HG03565 (cell line): ENCODE results near the gene KRT8.
A peak's percentile ranks its signal among the peaks of the same experiment; 100 is the strongest.

Source experiments
- ATAC-seq: cut with Tn5 transposase; IDR thresholded peaks from one replicate; pipeline ENCODE4 v1.9.1; 2021; ENCODE audit warnings: mild to moderate bottlenecking, moderate library complexity; ENCODE audit not compliant: unreplicated experiment

The KRT8 gene

DNA sequence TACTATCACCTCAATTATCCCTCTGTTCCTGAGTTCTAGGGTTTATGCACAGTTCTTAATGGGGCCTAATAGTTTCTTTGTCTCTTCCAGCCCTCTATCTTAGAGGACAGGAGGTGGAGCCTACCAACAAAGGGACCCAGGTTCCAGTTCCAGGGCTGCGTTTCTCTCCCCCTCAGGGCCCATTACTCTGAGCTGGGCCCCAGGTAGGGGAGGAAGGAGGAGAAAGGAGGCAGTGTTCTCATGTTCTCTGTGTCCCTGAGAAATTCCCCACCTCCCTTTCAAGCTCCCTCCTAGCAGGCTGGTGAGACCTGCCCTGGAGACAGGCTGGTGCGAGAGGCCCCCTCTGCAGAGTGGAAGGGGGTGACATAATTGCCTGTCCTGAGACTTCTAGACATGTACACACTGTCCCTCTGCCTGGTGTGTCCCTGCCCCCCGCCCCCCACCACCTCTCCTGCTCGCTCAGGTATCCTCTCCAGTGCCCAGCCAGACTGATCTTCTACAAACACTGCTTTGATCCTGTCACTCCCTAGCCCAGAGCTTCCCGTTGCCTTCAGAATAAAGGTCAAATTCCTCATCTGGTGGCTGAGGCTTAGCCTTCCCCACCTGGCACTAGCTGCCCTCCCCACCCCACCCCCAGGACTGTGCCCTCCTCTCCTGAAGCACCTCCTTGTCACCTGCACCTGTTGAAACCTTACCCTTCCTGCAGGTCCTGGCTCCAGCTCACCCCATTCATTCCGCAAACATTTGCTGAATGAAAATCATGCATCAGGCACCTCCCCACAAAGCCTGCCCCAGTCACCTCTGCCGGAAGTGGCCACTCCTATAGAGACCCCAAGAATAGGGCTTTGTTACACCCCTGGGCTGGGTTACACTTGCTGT is 21.1 kb upstream of the KRT8 start:
- no peak for ATAC-seq

GRCh38 chr12:52924764-52925716 is 20.2 kb upstream of the KRT8 start:
- ATAC-seq: no peak

GRCh38 chr12:52921488-52922165 is 16.8 kb upstream of the KRT8 start:
- no peak for ATAC-seq

- ATAC-seq: no peak
These were observed 16.1 kb upstream of the KRT8 start for GRCh38 chr12:52920937-52921336.

GRCh38 chr12:52918784-52919183 is 13.9 kb upstream of the KRT8 start:
- no peak for ATAC-seq

DNA sequence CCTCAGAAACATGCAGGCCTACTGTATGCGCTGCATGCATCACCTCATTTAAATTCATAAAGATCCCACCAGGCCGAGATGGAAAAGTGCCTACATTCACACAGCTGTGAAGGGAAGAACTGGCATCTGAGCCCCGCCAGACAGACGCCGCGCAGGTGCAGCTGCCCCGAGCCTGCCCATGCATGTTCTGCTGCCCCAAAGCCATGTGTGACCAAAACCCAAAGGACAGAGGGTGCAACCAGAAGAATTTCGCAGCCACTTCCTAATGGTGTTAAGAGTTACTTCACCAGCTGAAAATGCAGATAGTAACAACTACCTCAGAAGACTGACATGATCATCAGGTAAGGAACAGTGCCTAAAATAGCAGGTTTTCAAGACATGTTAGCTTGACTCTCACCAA is 13.5 kb upstream of the KRT8 start:
- ATAC-seq: no peak

GRCh38 chr12:52917800-52918199 is 12.9 kb upstream of the KRT8 start:
- no peak for ATAC-seq

DNA sequence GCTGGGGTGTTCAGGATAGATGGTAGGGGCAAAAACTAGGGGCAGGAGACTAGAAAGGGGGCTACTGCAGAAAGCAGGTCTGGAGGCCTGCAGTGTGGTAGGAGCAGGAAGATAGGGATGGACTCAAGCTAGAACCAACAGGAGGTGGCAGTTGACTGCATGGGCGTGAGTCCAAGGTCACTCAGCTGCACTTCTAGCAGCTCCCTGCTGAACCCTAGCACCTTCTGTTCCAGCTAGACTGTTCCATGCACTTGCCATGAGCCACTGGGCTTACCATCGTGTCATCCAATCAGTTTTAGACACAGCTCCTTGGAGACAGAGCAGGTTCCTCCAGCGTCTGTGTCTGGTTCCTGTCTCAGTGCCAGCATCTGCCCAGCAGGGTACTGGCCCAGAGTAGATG is 11.3 kb upstream of the KRT8 start:
- no peak for ATAC-seq

DNA sequence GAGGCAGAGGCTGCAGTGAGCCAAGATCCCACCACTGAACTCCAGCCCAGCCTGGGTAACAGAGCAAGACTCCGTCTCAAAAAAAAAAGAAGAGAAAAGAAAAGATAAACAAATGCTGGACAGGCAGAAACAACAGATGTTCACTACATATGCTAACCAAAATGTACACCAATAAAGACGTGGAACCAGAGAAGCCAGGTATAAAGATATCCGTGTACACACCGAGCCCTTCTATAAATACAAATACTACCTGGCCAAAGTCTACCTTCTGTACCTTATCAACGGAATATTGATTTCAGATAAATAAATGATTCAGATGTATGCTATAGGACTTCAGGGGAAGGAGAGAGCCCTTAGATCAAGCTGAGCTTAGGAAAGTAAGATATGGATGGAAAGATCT is 10.8 kb upstream of the KRT8 start:
- no peak for ATAC-seq

GRCh38 chr12:52914576-52915121 is 9.8 kb upstream of the KRT8 start:
- ATAC-seq: no peak

GRCh38 chr12:52913431-52913821 is 8.6 kb upstream of the KRT8 start:
- ATAC-seq: no peak

- no peak for ATAC-seq
These were observed 8.0 kb upstream of the KRT8 start for GRCh38 chr12:52912711-52913430.

GRCh38 chr12:52910248-52910883 is 5.5 kb upstream of the KRT8 start:
- no peak for ATAC-seq

DNA sequence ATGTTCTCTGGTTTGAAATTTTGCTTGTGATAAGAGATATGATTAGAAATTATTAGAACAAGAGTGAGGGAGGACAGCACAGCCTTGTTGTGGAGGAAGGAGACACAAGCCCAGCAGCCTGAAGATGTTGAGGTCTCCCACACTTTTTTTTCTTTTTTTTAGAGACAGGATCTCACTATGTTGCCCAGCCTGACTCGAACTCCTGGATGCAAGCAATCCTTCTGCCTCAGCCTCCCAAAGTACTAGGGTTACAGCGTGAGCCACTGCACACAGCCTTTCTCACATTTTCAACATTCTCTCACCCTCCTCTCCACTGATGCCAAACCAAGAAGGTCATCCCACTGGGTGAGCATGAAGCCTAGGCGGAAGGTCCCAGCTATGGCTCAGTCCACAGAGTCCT is 4.9 kb upstream of the KRT8 start:
- no peak for ATAC-seq

DNA sequence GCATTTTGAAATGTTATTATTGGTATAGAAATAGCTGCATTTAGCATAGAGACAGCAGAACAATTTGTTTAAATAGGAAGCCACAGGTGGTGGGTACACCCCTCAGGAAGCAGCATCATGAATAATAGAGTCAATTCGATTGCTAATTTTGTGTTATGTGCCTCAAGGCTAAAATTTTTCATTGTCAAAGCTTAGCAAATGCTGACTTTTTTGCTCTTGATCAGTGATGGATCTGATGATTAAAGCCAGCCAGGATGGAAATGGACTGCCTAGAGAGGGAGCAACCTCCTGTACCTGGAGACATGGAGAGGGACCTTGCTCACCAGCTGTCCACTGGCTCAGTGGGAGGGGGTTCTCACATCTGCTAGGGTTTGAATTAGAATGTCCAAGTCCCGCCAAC is 4.5 kb upstream of the KRT8 start:
- ATAC-seq: no peak

GRCh38 chr12:52907092-52907810 is 2.4 kb upstream of the KRT8 start:
- ATAC-seq: no peak

- ATAC-seq: no peak
These were observed 1.3 kb upstream of the KRT8 start for GRCh38 chr12:52906191-52906601.

DNA sequence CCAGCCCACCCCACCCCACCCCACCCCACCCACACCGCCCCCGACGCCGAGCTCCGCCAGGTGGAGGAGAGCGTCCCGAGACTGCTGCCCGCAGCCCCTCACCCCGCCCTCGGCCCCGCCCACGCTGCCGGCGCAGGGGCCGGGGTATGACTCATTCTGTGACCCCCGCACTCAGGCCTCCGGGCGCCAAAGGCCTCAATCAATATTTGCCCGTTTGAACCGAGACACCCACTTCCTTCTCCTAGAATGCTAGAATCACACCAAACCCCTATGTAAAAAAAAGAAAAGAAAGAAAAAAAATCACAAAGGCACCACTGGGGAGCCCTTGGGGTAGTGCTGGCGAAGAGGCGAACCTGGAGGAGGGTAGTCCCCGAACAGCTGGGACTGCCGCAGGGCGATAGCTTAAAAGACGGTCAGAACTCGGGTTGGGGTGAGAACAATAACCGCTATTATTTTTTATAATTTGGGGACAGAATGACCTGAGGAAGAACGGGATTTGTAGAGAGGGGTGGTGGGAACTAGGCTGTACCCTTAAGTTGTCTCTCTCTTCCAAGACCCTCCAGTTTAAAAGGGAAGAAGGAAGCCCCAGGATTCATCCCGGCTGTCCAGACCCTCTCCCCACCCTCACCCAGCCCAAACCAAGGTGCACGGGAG is 894 bp downstream of the KRT8 start:
- ATAC-seq: peak; percentile 45
